Measurements from ENCODE around the gene OOSP4B.

GRCh38 chr11:59984368-59984767 lies 32.6 kb upstream of the OOSP4B start:
- TF ChIP-seq CTCF (IDR thresholded peaks at IDR 0.05) (no peak), POLR2AphosphoS5 (IDR thresholded peaks at IDR 0.05) (no peak)

All from breast epithelium (tissue), 3 donors.